NCI-H1417 treated with DMSO at 0.1 percent for 48 hours (cell line): Measurements from ENCODE around the gene RRP36.
"Not testable (repeated sequence)": the region's sequence is repeated elsewhere in the genome, so short reads cannot be mapped to it uniquely, and the experiment has no call there.

Experiments used
- DNase-seq: peaks from one replicate; lab custom pipeline; 2025; lab: John Stamatoyannopoulos, UW

Gene RRP36

GRCh38 chr6:43037706-43038105 lies 16.3 kb downstream of the RRP36 start:
- DNase-seq, result no peak

GRCh38 chr6:43038727-43039126 lies 17.3 kb downstream of the RRP36 start:
- DNase-seq, result no peak

- no peak for DNase-seq
Measured at GRCh38 chr6:43040542-43041257, 19.3 kb downstream of the RRP36 start.

DNA sequence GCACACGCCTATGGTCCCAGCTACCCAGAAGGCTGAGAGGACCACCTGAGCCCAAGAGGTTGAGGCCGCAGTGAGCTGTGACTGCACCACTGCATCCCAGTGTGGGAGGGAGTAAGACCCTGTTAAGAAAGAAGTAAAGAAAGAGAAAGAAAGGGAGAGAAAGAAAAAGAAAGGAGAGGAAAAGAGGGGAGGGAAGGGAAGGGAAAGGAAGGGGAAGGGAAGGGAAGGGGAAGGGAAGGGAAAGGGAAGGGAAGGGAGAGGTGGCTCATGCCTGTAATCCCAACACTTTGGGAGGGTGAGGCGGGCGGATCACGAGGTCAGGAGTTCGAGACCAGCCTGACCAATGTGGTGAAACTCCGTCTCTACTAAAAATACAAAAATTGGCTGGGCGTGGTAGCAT lies 20.1 kb downstream of the RRP36 start:
- DNase-seq, result not testable (repeated sequence)

- DNase-seq, result no peak
Measured at GRCh38 chr6:43043310-43043709, 21.9 kb downstream of the RRP36 start.

DNA sequence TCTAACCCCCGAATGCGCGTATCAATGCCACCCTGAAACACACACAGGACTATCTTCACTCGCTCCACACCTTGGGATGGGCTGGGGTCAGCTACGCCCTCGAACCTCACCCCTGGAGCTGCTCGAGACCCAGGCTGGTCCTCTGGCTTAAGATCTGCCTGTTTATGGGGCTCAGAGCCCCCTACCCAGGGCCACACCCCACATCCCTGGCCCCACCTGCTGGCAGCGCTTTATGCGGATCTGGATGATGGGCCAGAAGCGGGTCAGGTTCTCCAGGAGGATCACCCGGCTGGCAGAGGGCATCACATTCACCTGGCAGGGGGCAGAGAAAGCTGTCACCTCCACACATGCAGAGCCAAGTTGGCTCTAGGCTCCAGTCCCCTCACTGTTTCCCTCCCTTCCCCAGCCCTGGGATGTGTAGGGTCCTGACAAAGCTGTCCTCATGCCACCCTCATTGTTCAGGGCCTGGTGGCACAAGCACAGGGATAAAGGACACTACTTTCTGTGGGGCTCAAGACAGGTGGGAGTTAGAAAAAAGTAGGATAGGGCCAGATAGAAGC lies 24.0 kb downstream of the RRP36 start:
- no peak for DNase-seq

GRCh38 chr6:43047998-43048397 lies 26.6 kb downstream of the RRP36 start:
- no peak for DNase-seq

DNA sequence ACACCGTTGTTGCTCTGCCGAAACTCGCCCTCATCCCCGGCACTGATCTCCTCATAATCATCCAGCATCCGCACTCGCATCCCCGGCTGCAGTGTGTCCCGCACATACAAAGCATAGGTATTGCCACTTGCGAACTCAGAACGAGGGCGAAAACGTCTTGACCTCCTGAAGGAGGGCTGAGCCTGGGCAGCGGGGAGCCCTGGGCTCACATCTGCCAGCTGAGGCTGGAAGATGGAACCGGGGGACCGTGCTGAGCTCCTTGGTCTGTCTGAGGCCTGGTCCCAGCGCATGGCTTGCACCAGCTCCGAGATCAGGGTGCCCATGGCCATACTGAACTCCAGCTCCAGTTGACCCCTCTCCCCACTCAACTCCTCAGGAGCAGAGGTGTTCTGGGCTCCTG lies 29.6 kb downstream of the RRP36 start:
- no peak for DNase-seq

DNA sequence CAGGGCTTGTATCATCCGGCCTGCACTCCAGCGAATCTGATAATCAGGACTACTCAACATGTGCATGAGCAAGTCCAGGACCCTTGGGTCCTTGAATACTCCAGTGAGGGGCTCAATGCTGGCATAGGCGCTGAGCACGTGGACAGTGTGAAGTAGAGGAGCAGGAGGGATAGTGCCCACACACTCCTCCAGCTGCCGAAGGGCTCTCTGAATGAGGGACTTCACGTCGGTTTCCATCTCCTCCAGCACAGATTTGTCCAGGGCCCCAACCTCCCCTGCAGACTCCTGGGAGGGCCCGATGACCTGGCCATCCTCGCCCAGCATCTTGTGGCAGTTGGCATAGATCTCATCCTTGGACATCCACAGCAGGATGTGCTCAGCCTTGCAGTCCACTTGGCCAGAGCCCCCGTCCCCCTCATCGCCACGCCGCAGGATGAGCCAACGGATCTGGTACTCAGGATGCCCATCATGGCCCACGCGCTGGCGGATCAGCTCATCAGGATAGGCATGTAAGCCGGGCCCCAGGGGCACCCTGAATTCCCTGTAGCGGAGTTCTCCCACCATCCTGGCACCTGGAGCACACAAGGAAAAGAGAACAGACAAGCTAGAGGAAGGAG lies 30.9 kb downstream of the RRP36 start:
- no peak for DNase-seq

GRCh38 chr6:43052842-43053544 lies 31.6 kb downstream of the RRP36 start:
- DNase-seq, result no peak

DNA sequence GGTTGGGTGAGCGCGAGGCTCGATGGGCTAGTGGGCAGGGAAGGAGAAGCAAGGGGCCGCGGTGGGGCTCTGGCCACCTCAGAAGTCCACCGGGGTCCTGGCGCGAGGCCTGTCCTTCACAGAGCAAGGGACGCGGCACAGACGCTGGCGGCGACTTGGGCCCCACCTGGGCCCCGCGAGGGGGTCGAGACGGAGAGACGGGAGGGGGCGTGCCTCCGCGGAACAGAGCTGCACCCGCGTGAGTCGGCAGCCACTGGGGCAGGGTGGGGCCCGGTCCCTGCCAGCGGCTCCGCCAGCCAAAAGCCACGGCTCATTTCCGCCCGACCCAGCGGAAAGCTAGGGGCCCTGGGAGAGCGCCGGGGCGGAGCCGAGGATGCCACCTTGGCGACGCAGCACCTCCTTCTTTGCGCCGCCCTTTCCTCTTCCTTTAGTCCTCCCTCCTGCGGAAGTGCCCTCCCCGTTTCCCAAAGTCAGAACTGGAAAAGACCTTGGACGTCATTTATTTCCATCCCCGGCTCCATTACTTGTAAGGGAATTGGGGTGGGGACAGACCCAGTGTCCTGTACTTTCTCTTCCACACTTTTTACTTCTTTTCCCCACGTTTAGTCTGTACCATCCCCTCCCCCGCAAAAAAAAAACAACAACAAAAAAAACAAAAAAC lies 32.3 kb downstream of the RRP36 start, which contains the start of gene CUL7:
Gene CUL7 (minus strand): TSS at position 307 of the 661 bp plus-strand sequence. CDS start 1,063 bp downstream, outside the sequence.
- peak; percentile 44 for DNase-seq

- DNase-seq, result no peak
Measured at GRCh38 chr6:43054206-43054943, 33.0 kb downstream of the RRP36 start.

DNA sequence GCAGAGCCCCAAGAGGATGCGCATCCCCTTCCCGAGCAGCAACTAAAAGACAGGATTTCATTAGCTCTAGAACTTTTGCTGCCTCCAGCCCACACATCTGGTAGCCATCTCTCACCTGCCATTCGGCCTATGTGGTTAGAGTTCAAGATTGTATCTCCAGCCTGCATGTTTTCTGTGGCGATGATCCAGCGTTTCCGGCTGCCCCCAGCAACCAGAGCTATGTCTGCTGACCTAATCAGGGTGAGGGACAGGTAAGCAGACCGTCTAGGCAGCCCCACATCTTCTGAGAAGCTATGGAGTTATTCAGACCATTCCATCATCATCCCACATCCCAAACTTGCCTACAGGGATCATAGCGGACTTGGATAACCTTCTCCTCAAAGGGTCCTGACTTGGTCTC lies 34.5 kb downstream of the RRP36 start:
- DNase-seq, result no peak

- no peak for DNase-seq
Measured at GRCh38 chr6:43058531-43058930, 37.1 kb downstream of the RRP36 start.

DNA sequence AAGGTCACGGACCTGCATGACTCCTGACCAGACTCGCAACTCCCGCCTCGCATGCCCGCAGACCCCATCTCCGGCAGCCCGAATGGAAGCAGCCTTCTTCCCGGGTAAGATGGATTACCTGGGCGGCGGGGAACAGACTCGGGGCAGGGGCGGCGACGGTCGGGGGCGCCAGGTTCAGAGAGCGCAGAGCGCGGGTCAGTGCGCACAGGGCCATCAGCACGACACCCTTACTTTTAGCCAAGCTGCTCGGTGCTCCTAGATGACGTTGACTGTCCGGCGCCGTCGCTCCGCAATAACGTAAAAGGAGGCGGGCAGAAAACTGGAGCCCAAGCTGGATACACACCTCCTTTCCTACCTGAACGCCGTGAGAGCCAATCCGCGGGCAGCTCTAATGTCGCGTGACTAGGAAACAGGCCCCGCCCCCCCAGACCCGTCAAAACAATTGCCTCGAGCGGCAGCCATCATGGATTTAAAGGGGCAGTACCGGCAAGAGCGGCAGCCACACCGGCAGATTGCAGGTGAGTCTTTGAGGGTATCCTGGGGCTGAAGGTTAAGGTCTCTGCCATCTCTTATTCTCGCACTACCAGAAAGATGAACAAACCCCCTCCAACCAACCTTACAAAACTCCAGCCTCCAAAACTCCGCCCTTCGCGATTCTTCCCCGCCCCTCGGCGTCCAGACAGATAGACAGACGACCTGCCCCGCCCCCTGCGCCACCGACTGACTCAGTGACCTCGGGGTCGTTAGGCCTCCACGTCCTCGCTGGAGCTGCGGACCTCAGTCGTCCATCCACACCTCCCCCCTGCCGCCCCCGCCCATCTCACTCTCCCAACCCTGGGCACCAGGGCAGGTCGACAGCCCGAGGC lies 38.0 kb downstream of the RRP36 start, which contains the start of the genes KLC4 and MRPL2:
Gene KLC4 (plus strand): TSS at position 464 of the 866 bp plus-strand sequence. CDS start 1,705 bp downstream, outside the sequence.
Gene MRPL2 (minus strand): TSS at position 267 of the 866 bp plus-strand sequence. CDS start 53 bp downstream, at position 214.
- DNase-seq, result peak; percentile 91

DNA sequence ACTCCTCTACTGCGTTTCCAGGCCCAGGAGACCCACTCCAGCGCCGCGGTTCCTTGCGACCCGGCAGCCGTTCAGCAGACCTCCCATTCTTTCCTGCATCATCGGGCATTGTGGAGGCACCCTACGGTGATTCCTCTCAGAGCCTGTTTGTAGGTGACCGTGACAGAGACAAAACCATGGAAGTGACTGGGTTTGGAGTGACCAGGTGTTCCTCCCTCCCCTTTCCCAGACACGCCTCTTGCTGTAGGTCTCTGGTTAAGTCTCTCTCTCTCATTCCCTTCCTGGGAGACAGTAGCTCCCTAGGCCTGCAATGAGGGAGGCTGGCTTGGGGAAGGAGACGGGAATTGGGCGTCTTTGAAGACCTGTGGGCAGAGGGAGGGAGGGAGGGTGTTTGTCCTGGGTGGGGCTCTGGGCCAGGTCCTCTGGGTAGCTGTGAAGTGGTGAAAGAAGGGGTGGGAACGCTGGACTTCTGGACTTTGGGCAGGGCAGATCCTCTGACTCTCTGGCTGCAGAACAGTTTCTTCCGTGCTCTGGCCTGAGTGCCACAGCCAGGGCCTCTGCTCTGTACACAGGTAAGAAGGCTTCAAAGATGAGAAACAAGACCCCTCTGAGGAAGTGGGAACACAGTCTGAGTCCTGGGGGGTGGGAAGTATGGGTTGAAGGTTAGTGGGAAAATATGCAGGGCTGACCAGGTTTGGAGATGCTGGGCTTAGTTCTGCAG lies 38.8 kb downstream of the RRP36 start:
- DNase-seq, result no peak

DNA sequence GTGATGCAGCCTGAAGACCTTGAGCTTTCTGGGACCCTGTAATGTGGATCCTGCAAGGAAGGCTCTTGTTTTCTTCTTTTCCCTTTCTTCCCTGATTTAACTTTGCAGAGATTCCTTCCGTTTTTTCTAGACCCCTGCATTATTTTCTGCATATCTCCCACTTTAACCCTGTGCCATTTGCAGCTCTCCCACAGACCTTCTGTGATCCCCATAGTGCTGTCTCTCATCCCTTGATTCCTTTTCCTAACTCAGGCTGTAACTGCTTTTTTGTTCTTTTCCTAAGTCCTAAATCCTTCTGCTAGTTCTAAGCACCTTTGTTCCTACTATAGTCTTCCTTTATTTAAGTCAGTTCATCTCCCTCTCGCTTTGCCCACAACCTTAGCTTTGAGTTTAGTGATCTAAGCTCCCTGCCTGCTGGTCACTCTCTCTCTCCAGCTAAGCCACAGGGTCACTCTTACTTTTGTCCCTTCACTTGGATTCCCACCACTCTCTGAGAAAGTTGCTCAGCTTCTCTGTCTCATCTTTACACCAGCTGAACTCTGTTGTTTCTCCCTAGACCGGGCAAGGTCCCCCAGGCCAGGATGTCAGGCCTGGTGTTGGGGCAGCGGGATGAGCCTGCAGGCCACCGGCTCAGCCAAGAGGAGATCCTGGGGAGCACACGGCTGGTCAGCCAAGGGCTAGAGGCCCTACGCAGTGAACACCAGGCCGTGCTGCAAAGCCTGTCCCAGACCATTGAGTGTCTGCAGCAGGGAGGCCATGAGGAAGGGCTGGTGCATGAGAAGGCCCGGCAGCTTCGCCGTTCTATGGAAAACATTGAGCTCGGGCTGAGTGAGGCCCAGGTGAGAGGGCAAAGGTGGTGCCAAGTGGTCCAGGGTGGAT lies 39.6 kb downstream of the RRP36 start:
- no peak for DNase-seq

DNA sequence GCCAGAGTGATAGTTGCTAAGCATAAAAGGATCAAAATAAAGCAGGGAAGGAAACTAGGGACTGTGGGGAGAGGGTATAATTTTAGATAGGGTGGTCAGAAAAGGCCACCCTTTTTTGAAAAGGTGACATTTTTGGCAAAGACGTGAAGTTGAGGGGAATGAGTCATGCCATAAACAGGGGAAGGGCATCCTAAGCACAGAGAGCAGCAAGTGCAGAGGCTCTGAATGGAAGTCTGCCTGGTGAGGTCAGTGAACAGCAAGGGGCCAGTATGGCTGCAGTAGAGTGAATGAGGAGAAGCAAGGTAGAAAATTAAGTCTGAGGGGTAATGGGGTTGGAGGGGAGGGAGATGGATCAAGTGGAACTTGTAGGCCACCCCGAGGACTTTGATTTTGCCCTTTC lies 40.4 kb downstream of the RRP36 start:
- DNase-seq, result no peak

- DNase-seq, result no peak
Measured at GRCh38 chr6:43062818-43063217, 41.4 kb downstream of the RRP36 start.
